HG02623 (cell line): ENCODE measurements around the gene TXK.

ENCODE experiments used
- ATAC-seq: cut with Tn5 transposase; IDR thresholded peaks from one replicate; pipeline ENCODE4 v1.9.1; 2021; ENCODE audit warnings: moderate library complexity; ENCODE audit not compliant: unreplicated experiment

The TXK gene

GRCh38 chr4:48108309-48109073, 25.6 kb downstream of the TXK start:
- no peak for ATAC-seq

- no peak for ATAC-seq
Measured at GRCh38 chr4:48105230-48105629, 28.8 kb downstream of the TXK start.

- ATAC-seq: peak; percentile 80
Measured at GRCh38 chr4:48103483-48104139, 30.4 kb downstream of the TXK start.

GRCh38 chr4:48102303-48102702, 31.7 kb downstream of the TXK start:
- ATAC-seq: no peak

- ATAC-seq: no peak
Measured at GRCh38 chr4:48100256-48100655, 33.8 kb downstream of the TXK start.

- no peak for ATAC-seq
Measured at GRCh38 chr4:48095441-48095840, 38.6 kb downstream of the TXK start.

GRCh38 chr4:48093991-48094416, 40.0 kb downstream of the TXK start:
- ATAC-seq: no peak

- no peak for ATAC-seq
Measured at GRCh38 chr4:48090621-48091020, 43.4 kb downstream of the TXK start.

GRCh38 chr4:48085821-48086589, 48.0 kb downstream of the TXK start:
- ATAC-seq: no peak

GRCh38 chr4:48082956-48083355, 51.1 kb downstream of the TXK start:
- no peak for ATAC-seq

- no peak for ATAC-seq
Measured at GRCh38 chr4:48081196-48081595, 52.9 kb downstream of the TXK start.

- no peak for ATAC-seq
Measured at GRCh38 chr4:48079972-48080391, 54.1 kb downstream of the TXK start.

- no peak for ATAC-seq
Measured at GRCh38 chr4:48078862-48079655, 55.0 kb downstream of the TXK start.

GRCh38 chr4:48078425-48078824, 55.6 kb downstream of the TXK start:
- ATAC-seq: no peak

- no peak for ATAC-seq
Measured at GRCh38 chr4:48074657-48075056, 59.4 kb downstream of the TXK start.

- no peak for ATAC-seq
Measured at GRCh38 chr4:48073567-48074103, 60.4 kb downstream of the TXK start.

GRCh38 chr4:48071191-48071590, 62.9 kb downstream of the TXK start:
- ATAC-seq: no peak

GRCh38 chr4:48069026-48069425, 65.0 kb downstream of the TXK start:
- no peak for ATAC-seq

- ATAC-seq: no peak
Measured at GRCh38 chr4:48068182-48068581, 65.9 kb downstream of the TXK start.

GRCh38 chr4:48067536-48067935, 66.5 kb downstream of the TXK start:
- no peak for ATAC-seq

- ATAC-seq: peak; percentile 69
Measured at GRCh38 chr4:48065587-48066052, 68.4 kb downstream of the TXK start.
